Stimulated activated CD4-positive, alpha-beta T cell treated with anti-CD3 and anti-CD28 coated beads, TNF-alpha, amount 100 ng/mL, for 1 hour (primary cell): ENCODE results near the gene FAM217A.

Experiments
- DNase-seq, 3 donors: peaks; one replicate each; pipeline ENCODE4 v3.0.0-alpha.2; 2020; ENCODE audit warnings: low read depth in 3 of 3, low spot score in 1 of 3

FAM217A gene

GRCh38 chr6:4088704-4089103 lies 9.8 kb upstream of the FAM217A start:
- no peak for DNase-seq

- DNase-seq: no peak
Measured at GRCh38 chr6:4085332-4085700, 6.4 kb upstream of the FAM217A start.

GRCh38 chr6:4084444-4085331 lies 5.8 kb upstream of the FAM217A start:
- no peak for DNase-seq

- DNase-seq: no peak
Measured at GRCh38 chr6:4074478-4075235, 4.3 kb downstream of the FAM217A start.

- no peak for DNase-seq
Measured at GRCh38 chr6:4071330-4071729, 7.6 kb downstream of the FAM217A start.

GRCh38 chr6:4069199-4069598 lies 9.7 kb downstream of the FAM217A start:
- DNase-seq: no peak

GRCh38 chr6:4067673-4068072 lies 11.3 kb downstream of the FAM217A start:
- DNase-seq: no peak

- DNase-seq: no peak
Measured at GRCh38 chr6:4066029-4066755, 12.7 kb downstream of the FAM217A start.

- DNase-seq: peak in 1 of 3 donors; percentile 32
Measured at GRCh38 chr6:4059115-4059777, 19.7 kb downstream of the FAM217A start.

GRCh38 chr6:4057036-4057435 lies 21.9 kb downstream of the FAM217A start:
- no peak for DNase-seq

GRCh38 chr6:4055420-4056041 lies 23.4 kb downstream of the FAM217A start:
- no peak for DNase-seq

GRCh38 chr6:4049246-4049645 lies 29.7 kb downstream of the FAM217A start:
- no peak for DNase-seq

- no peak for DNase-seq
Measured at GRCh38 chr6:4041480-4041879, 37.5 kb downstream of the FAM217A start.

GRCh38 chr6:4039348-4039747 lies 39.6 kb downstream of the FAM217A start:
- no peak for DNase-seq

GRCh38 chr6:4036581-4036980 lies 42.4 kb downstream of the FAM217A start:
- no peak for DNase-seq

- no peak for DNase-seq
Measured at GRCh38 chr6:4032475-4032874, 46.5 kb downstream of the FAM217A start.

- DNase-seq: no peak
Measured at GRCh38 chr6:4031442-4031841, 47.5 kb downstream of the FAM217A start.

- DNase-seq: no peak
Measured at GRCh38 chr6:4030669-4031068, 48.3 kb downstream of the FAM217A start.

GRCh38 chr6:4029687-4030086 lies 49.2 kb downstream of the FAM217A start:
- DNase-seq: no peak

- no peak for DNase-seq
Measured at GRCh38 chr6:4028051-4028450, 50.9 kb downstream of the FAM217A start.

GRCh38 chr6:4025681-4026080 lies 53.3 kb downstream of the FAM217A start:
- no peak for DNase-seq
